ENCODE data around the gene FABP3. TPM values are rescaled to one million over a fixed set of nuclear protein-coding genes. Genes with fewer than 3 reads are reported as not detected.

Gene FABP3
- total and polyA plus RNA-seq, 2 of the 8 experiments (the other 6 are each of a cell fraction or from before 2014, with no cell fraction given) = 34.8 to 43.9 TPM

DNA sequence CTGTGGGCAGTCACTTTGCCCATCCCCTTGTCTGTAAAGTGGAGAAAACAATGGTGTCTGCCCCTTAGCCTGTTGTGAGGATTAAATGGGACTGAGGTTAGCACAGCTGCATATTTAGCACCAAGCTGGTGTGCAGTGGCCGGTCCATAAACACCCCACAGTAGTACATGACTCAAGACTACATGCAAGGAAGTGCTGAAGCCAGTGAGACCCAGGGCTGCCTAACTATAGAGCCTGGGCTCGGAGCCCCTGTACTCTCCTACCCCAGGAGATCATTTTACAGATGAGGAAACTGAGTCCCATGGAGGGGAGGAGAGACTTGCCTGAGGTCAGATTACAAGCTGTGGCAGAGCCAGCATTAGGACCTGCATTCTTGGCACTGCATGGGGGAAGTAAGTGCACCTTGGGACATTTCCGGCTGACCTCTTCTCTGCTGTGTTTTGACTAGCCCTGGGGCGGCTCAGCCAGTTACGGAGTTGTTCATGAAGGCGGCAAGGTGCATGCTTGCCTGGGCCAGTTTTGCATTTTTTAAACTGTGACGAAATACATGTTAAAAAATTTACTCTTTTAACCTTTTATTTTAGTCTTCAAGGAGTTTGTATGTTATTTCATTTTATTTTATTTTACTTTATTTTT, 43.3 kb upstream of the FABP3 start:
- TF ChIP-seq ATF2 (IDR thresholded peaks at IDR 0.05; ENCODE audit: low read length) = no peak
- TF ChIP-seq CTBP2 (IDR thresholded peaks at IDR 0.05; ENCODE audit: borderline replicate concordance, insufficient read depth, insufficient read length, low read length) = no peak
- TF ChIP-seq TEAD4 (IDR thresholded peaks at IDR 0.05; ENCODE audit: low read depth, low read length) = peak; percentile 54; the same call in 1 of the 2 replicates
- no peak for TF ChIP-seq ZNF274 (IDR thresholded peaks at IDR 0.05; ENCODE audit: borderline replicate concordance, extremely low read depth, low read length)
- no peak for TF ChIP-seq TAF1 (IDR thresholded peaks at IDR 0.05; ENCODE audit: low read depth, low read length)
- TF ChIP-seq SIN3A (conservative IDR thresholded peaks at IDR 0.05 in 1 of 2, IDR thresholded peaks at IDR 0.05 in 1 of 2; ENCODE audit: low read depth in 1 of 2, low read length in 2 of 2) = no peak
- TF ChIP-seq KDM4A (IDR thresholded peaks at IDR 0.05; ENCODE audit: low read depth, low read length, severe bottlenecking) = no peak
- no peak for TF ChIP-seq POLR2A (IDR thresholded peaks at IDR 0.05; ENCODE audit: control extremely low read depth in 1 of 2, low read depth in 2 of 2, low read length in 2 of 2)

More for the DNA sequence above, 43.3 kb upstream of the FABP3 start:
- Histone ChIP-seq H3K36me3 (ENCODE audit: control insufficient read depth in 2 of 4, insufficient read depth in 4 of 4, low read length in 3 of 4) (no peaks in the 10 kb centered on the region), H2BK12ac (ENCODE audit: low read depth, low read length) (no peak overlapping the region; the same call in 1 of the 2 replicates), H4K20me1 (replicated peaks in 1 of 2; ENCODE audit: control insufficient read depth in 1 of 2, insufficient read depth in 2 of 2, low read length in 2 of 2) (peaks cover 0 to 5% of the 10 kb centered on the region in 2 experiments), H3K23ac (ENCODE audit: insufficient read length) (no peak overlapping the region), H3K4me2 (ENCODE audit: insufficient read depth in 1 of 2, low read depth in 2 of 2, low read length in 2 of 2) (peak overlapping the region in 1 of 2 experiments; percentile 31; a peak in 1 of 4 replicates), H4K5ac (ENCODE audit: insufficient read length, low read depth, low read length) (peak overlapping the region; percentile 7), H2BK5ac (ENCODE audit: low read depth, low read length) (no peak overlapping the region), H3K23me2 (ENCODE audit: low read depth, low read length) (peaks cover 11% of the 10 kb centered on the region), H2AK5ac (ENCODE audit: low read depth, low read length) (no peak overlapping the region), H3K4me3 (ENCODE audit: extremely low read depth in 1 of 4, insufficient read depth in 2 of 4, low read depth in 3 of 4, low read length in 4 of 4) (no peak overlapping the region), H4K8ac (ENCODE audit: extremely low read depth, insufficient read depth, low read length) (0 out of 2 replicates have a peak overlapping the region, but pooled peaks have one; percentile 22), H3K27me3 (replicated peaks in 1 of 4; ENCODE audit: control insufficient read depth in 3 of 4, extremely low read depth in 1 of 4, insufficient read depth in 3 of 4, low read length in 3 of 4) (peaks cover 0 to 3% (median 2%) of the 10 kb centered on the region in 4 experiments; a peak in 3 of 7 replicates), H3K4ac (replicated peaks; ENCODE audit: insufficient read length, low read depth, low read length) (no peak overlapping the region), H3K27ac (ENCODE audit: low read depth, low read length) (no peak overlapping the region; the same call in 1 of the 2 replicates), H3K4me1 (replicated peaks in 1 of 4; ENCODE audit: control insufficient read depth in 3 of 4, insufficient read depth in 4 of 4, low read length in 3 of 4) (peaks cover 10 to 27% (median 13%) of the 10 kb centered on the region in 4 experiments), H3K56ac (replicated peaks; ENCODE audit: insufficient read length, low read depth, low read length) (no peak overlapping the region), H3K9me3 (ENCODE audit: insufficient read depth in 2 of 2, low read depth in 1 of 2, low read length in 1 of 2) (no peaks in the 10 kb centered on the region), H3K14ac (ENCODE audit: insufficient read length) (no peak overlapping the region), H3K79me2 (ENCODE audit: control insufficient read depth in 1 of 2, insufficient read depth in 2 of 2, low read length in 2 of 2) (peaks cover 0 to 9% of the 10 kb centered on the region in 2 experiments; a peak in 1 of 4 replicates), H2BK120ac (replicated peaks; ENCODE audit: low read depth, low read length) (no peak overlapping the region), H2AFZ (ENCODE audit: low read length) (no peak overlapping the region), H3K9ac (replicated peaks in 1 of 4; ENCODE audit: extremely low read depth in 1 of 4, low read depth in 3 of 4, low read length in 3 of 4) (no peak overlapping the region; a peak in 1 of 7 replicates), H3K79me1 (ENCODE audit: low read depth, low read length) (0 out of 2 replicates have a peak, but pooled peaks cover 2% of the 10 kb centered on the region), H4K91ac (replicated peaks; ENCODE audit: insufficient read length, low read length) (no peak overlapping the region), H2BK15ac (ENCODE audit: low read length) (no peak overlapping the region), H3K18ac (ENCODE audit: extremely low read depth, low read length) (no peak overlapping the region; the same call in 1 of the 2 replicates), H2BK20ac (ENCODE audit: low read length) (peak overlapping the region; percentile 43; the same call in 1 of the 2 replicates)
- ChIA-PET CTCF (ENCODE audit: partially characterized antibody) (interaction anchor here (7.9 to 19.2 kb wide), 2 partner anchors 7 to 18 kb away, joined by 63 to 415 read pairs; no protein-coding TSS in a partner anchor), POLR2A (ENCODE audit: partially characterized antibody) (interaction anchor here (1.9 to 4.2 kb wide), 2 partner anchors 11 to 43 kb away, joined by 5 to 26 read pairs; partner anchors contain the start of gene FABP3)
- no peak for FAIRE-seq
- no peak for DNase-seq (ENCODE audit: low read depth in 1 of 2, low spot score in 2 of 2)
- WGBS, 2 experiments (ENCODE audit: extremely low coverage in 1 of 2, insufficient coverage in 1 of 2, insufficient read length in 1 of 2, insufficient replicate concordance in 2 of 2, low coverage in 1 of 2, low lambda C conversion rate in 2 of 2, missing lambda C conversion rate in 1 of 2) = 81% methylated on average over 7 of the region's 7 CpGs; no CpG with 5 or more reads in 1 of the 2 experiments

Measured in H1 (cell line).